Right ventricle myocardium inferior (tissue), 1 donor: ENCODE measurements around the gene CDC25B. TPM values are rescaled to one million over a fixed set of nuclear protein-coding genes. Genes with fewer than 3 reads are reported as not detected.
"Not testable (repeated sequence)": the region's sequence is repeated elsewhere in the genome, so short reads cannot be mapped to it uniquely, and the experiment has no call there.

ENCODE experiments used
- ATAC-seq: fragments of 200-7000 bp; cut with Tn5 transposase; one replicate; pipeline ENCODE4 v1.9.1; 2020; ENCODE audit warnings: mild to moderate bottlenecking, moderate library complexity
- DNase-seq: peaks from one replicate; pipeline ENCODE4 v3.0.0; 2021; ENCODE audit errors: missing footprints
- intact Hi-C: fragments of 100-400 bp; cut with DNase I; formaldehyde crosslinking; loops from one replicate; pipeline ENCODE4 v1.11.0; 2022
- total RNA-seq: library from RNA; stranded (reverse); fragmentation: NEBNext Ultra II Directional; extraction: Animal tissue kit (Norgen Biotek cat#: 25700); gene quantifications from one replicate; pipeline ENCODE4 v1.2.1, GENCODE V29; 2021
- donor health status: DM: no; HTN: yes; CAD: no; lungs with severe emphysema.

CDC25B gene
- total RNA-seq, 1 donor from 2014 or later: 10.1 TPM

- DNase-seq: no peak
- intact Hi-C loops: no loop called here
- ATAC-seq: no peak
Measured at GRCh38 chr20:3815703-3816315, 19.7 kb downstream of the CDC25B start.

- intact Hi-C loops: loop anchor here (2.0 kb wide), 1 partner anchor 24 kb away; no protein-coding TSS in a partner anchor
- DNase-seq (no peak), ATAC-seq (peak; percentile 36)
Measured at GRCh38 chr20:3818155-3819151, 22.3 kb downstream of the CDC25B start.

GRCh38 chr20:3819411-3820047 is 23.4 kb downstream of the CDC25B start:
- DNase-seq (no peak), ATAC-seq (no peak)
- intact Hi-C loops: loop anchor here (1.0 to 2.0 kb wide), 3 partner anchors 25 to 33 kb away; partner anchors contain the start of genes CENPB and MAVS

GRCh38 chr20:3820048-3820900 is 24.2 kb downstream of the CDC25B start, which contains the start of gene AP5S1:
Gene AP5S1 (plus strand): TSS chr20:3820547. CDS start chr20:3822118, 1,571 bp downstream.
- intact Hi-C loops: loop anchor here (1.0 to 2.0 kb wide), 2 partner anchors 27 to 34 kb away; partner anchors contain the start of genes CENPB and MAVS
- peak; percentile 99 for DNase-seq
- peak; percentile 95 for ATAC-seq

- DNase-seq (no peak), ATAC-seq (no peak)
- intact Hi-C loops: loop anchor here (1.0 to 2.0 kb wide), 2 partner anchors 26 to 35 kb away; partner anchors contain the start of genes CENPB and MAVS
Measured at GRCh38 chr20:3820901-3821727, 25.0 kb downstream of the CDC25B start.

GRCh38 chr20:3821996-3822395 is 25.9 kb downstream of the CDC25B start:
- intact Hi-C loops: loop anchor here (2.0 kb wide), 1 partner anchor 25 kb away; the partner anchor contains the start of gene MAVS
- no peak for DNase-seq
- ATAC-seq: no peak

GRCh38 chr20:3823881-3824280 is 27.8 kb downstream of the CDC25B start:
- no peak for DNase-seq
- intact Hi-C loops: no loop called here
- no peak for ATAC-seq

- intact Hi-C loops: no loop called here
- DNase-seq (no peak), ATAC-seq (no peak)
Measured at GRCh38 chr20:3825526-3825925, 29.4 kb downstream of the CDC25B start.

- peak; percentile 21 for ATAC-seq
- intact Hi-C loops: no loop called here
- no peak for DNase-seq
Measured at GRCh38 chr20:3826420-3826819, 30.3 kb downstream of the CDC25B start.

GRCh38 chr20:3828798-3829197 is 32.7 kb downstream of the CDC25B start:
- ATAC-seq (no peak), DNase-seq (no peak)
- intact Hi-C loops: no loop called here

GRCh38 chr20:3829891-3830290 is 33.8 kb downstream of the CDC25B start:
- DNase-seq, intact Hi-C loops, ATAC-seq: not testable (repeated sequence)

- DNase-seq: no peak
- ATAC-seq: no peak
- intact Hi-C loops: no loop called here
Measured at GRCh38 chr20:3836132-3836531, 40.0 kb downstream of the CDC25B start.

- no peak for ATAC-seq
- no peak for DNase-seq
- intact Hi-C loops: no loop called here
Measured at GRCh38 chr20:3839328-3839727, 43.2 kb downstream of the CDC25B start.

GRCh38 chr20:3840201-3840600 is 44.1 kb downstream of the CDC25B start:
- intact Hi-C loops, DNase-seq, ATAC-seq: not testable (repeated sequence)

GRCh38 chr20:3842348-3842930 is 46.3 kb downstream of the CDC25B start:
- no peak for ATAC-seq
- intact Hi-C loops: no loop called here
- no peak for DNase-seq

GRCh38 chr20:3843490-3843889 is 47.4 kb downstream of the CDC25B start:
- intact Hi-C loops: no loop called here
- ATAC-seq: no peak

More at GRCh38 chr20:3843490-3843889, 47.4 kb downstream of the CDC25B start:
- DNase-seq: no peak
